Rectal smooth muscle tissue (tissue), 1 donor: Measurements from ENCODE around the gene RAB3C.

ENCODE experiments used
- H3K27ac ChIP-seq: one replicate; pipeline ENCODE4 v1.7.0; 2013; ENCODE audit warnings: low read depth, low read length, inconsistent platforms
- H3K27me3 ChIP-seq: one replicate; pipeline ENCODE4 v1.7.0; 2013; ENCODE audit warnings: low read length; ENCODE audit not compliant: control insufficient read depth, insufficient read depth
- H3K36me3 ChIP-seq: one replicate; pipeline ENCODE4 v1.7.0; 2013; ENCODE audit warnings: low read length; ENCODE audit not compliant: control insufficient read depth, insufficient read depth
- H3K4me1 ChIP-seq: one replicate; pipeline ENCODE4 v1.7.0; 2013; ENCODE audit warnings: low read length; ENCODE audit not compliant: control insufficient read depth, insufficient read depth
- H3K4me3 ChIP-seq: one replicate; pipeline ENCODE4 v1.7.0; 2013; ENCODE audit warnings: low read length
- H3K9ac ChIP-seq: one replicate; pipeline ENCODE4 v1.7.0; 2013; ENCODE audit warnings: low read length

Gene RAB3C

GRCh38 chr5:58890265-58890664 lies 307.4 kb downstream of the RAB3C start:
- H3K4me3 ChIP-seq: no peak overlapping the region
- peaks cover 4% of the 10 kb centered on the region for H3K4me1 ChIP-seq
- H3K36me3 ChIP-seq: no peaks in the 10 kb centered on the region
- no peaks in the 10 kb centered on the region for H3K27me3 ChIP-seq
- H3K9ac ChIP-seq: no peak overlapping the region
- no peak overlapping the region for H3K27ac ChIP-seq

- Histone ChIP-seq H3K27ac (no peak overlapping the region), H3K9ac (no peak overlapping the region), H3K27me3 (no peaks in the 10 kb centered on the region), H3K4me1 (peaks cover 4% of the 10 kb centered on the region), H3K36me3 (no peaks in the 10 kb centered on the region), H3K4me3 (no peak overlapping the region)
Measured at GRCh38 chr5:58890701-58891085, 307.8 kb downstream of the RAB3C start.

- Histone ChIP-seq H3K9ac (no peak overlapping the region), H3K4me3 (no peak overlapping the region), H3K4me1 (peaks cover 4% of the 10 kb centered on the region), H3K27me3 (no peaks in the 10 kb centered on the region), H3K36me3 (no peaks in the 10 kb centered on the region), H3K27ac (no peak overlapping the region)
Measured at GRCh38 chr5:58891086-58891970, 308.5 kb downstream of the RAB3C start.

- peaks cover 2% of the 10 kb centered on the region for H3K4me1 ChIP-seq
- H3K9ac ChIP-seq: no peak overlapping the region
- no peaks in the 10 kb centered on the region for H3K27me3 ChIP-seq
- no peak overlapping the region for H3K27ac ChIP-seq
- no peaks in the 10 kb centered on the region for H3K36me3 ChIP-seq
- H3K4me3 ChIP-seq: no peak overlapping the region
Measured at GRCh38 chr5:58891971-58892343, 309.1 kb downstream of the RAB3C start.

- H3K27ac ChIP-seq: no peak overlapping the region
- H3K36me3 ChIP-seq: no peaks in the 10 kb centered on the region
- no peaks in the 10 kb centered on the region for H3K27me3 ChIP-seq
- H3K4me1 ChIP-seq: peaks cover 2% of the 10 kb centered on the region
- no peak overlapping the region for H3K4me3 ChIP-seq
- no peak overlapping the region for H3K9ac ChIP-seq
Measured at GRCh38 chr5:58893551-58893950, 310.7 kb downstream of the RAB3C start.

GRCh38 chr5:58898006-58898405 lies 315.1 kb downstream of the RAB3C start:
- Histone ChIP-seq H3K27me3 (no peaks in the 10 kb centered on the region), H3K9ac (no peak overlapping the region), H3K4me3 (no peak overlapping the region), H3K27ac (no peak overlapping the region), H3K36me3 (no peaks in the 10 kb centered on the region), H3K4me1 (no peaks in the 10 kb centered on the region)

- Histone ChIP-seq H3K4me3 (no peak overlapping the region), H3K36me3 (no peaks in the 10 kb centered on the region), H3K9ac (no peak overlapping the region), H3K27me3 (no peaks in the 10 kb centered on the region), H3K4me1 (no peaks in the 10 kb centered on the region), H3K27ac (no peak overlapping the region)
Measured at GRCh38 chr5:58898538-58898937, 315.7 kb downstream of the RAB3C start.

- Histone ChIP-seq H3K27ac (no peak overlapping the region), H3K4me3 (no peak overlapping the region), H3K9ac (no peak overlapping the region), H3K27me3 (no peaks in the 10 kb centered on the region), H3K4me1 (no peaks in the 10 kb centered on the region), H3K36me3 (no peaks in the 10 kb centered on the region)
Measured at GRCh38 chr5:58901271-58901670, 318.4 kb downstream of the RAB3C start.

GRCh38 chr5:58902305-58902704 lies 319.4 kb downstream of the RAB3C start:
- no peak overlapping the region for H3K4me3 ChIP-seq
- H3K27ac ChIP-seq: no peak overlapping the region
- H3K27me3 ChIP-seq: no peaks in the 10 kb centered on the region

GRCh38 chr5:58902765-58903164 lies 319.9 kb downstream of the RAB3C start:
- no peaks in the 10 kb centered on the region for H3K36me3 ChIP-seq
- no peak overlapping the region for H3K4me3 ChIP-seq
- no peak overlapping the region for H3K9ac ChIP-seq
- H3K4me1 ChIP-seq: no peaks in the 10 kb centered on the region
- no peak overlapping the region for H3K27ac ChIP-seq
- H3K27me3 ChIP-seq: no peaks in the 10 kb centered on the region

More at GRCh38 chr5:58902305-58902704, 319.4 kb downstream of the RAB3C start:
- Histone ChIP-seq H3K36me3 (no peaks in the 10 kb centered on the region), H3K4me1 (no peaks in the 10 kb centered on the region), H3K9ac (no peak overlapping the region)

GRCh38 chr5:58904737-58905136 lies 321.9 kb downstream of the RAB3C start:
- no peak overlapping the region for H3K27ac ChIP-seq
- H3K4me3 ChIP-seq: no peak overlapping the region
- H3K27me3 ChIP-seq: no peaks in the 10 kb centered on the region
- H3K4me1 ChIP-seq: no peaks in the 10 kb centered on the region
- no peak overlapping the region for H3K9ac ChIP-seq
- H3K36me3 ChIP-seq: no peaks in the 10 kb centered on the region

- Histone ChIP-seq H3K27me3 (no peaks in the 10 kb centered on the region), H3K4me3 (no peak overlapping the region), H3K36me3 (no peaks in the 10 kb centered on the region)
Measured at GRCh38 chr5:58905944-58906343, 323.1 kb downstream of the RAB3C start.

More at GRCh38 chr5:58905944-58906343, 323.1 kb downstream of the RAB3C start:
- no peaks in the 10 kb centered on the region for H3K4me1 ChIP-seq
- no peak overlapping the region for H3K9ac ChIP-seq
- H3K27ac ChIP-seq: no peak overlapping the region
